Tibial artery (tissue), 4 donors: ENCODE data around the gene DENND6B.

ENCODE experiments used
- DNase-seq, 2 donors: peaks; one replicate each; pipeline ENCODE4 v3.0.0-alpha.2; 2019
- H3K27ac ChIP-seq, 2 donors: fragments of 200-600 bp; sonication (generic) in 1 of 2; 1 replicate in 1 of 2; 2 replicates in 1 of 2; pipeline ENCODE4 v1.5.1; 2018 to 2019; ENCODE audit warnings: mild to moderate bottlenecking in 1 of 2
- H3K27me3 ChIP-seq, 2 donors: fragments of 200-600 bp; sonication (generic) in 1 of 2; one replicate each; pipeline versions ENCODE4 v1.5.1 to v1.6.0; 2016 to 2019
- H3K36me3 ChIP-seq, 3 donors: fragments of 200-600 bp; sonication (generic) in 2 of 3; one replicate each; pipeline ENCODE4 v1.5.1; 2016 to 2019; ENCODE audit warnings: mild to moderate bottlenecking in 2 of 3
- H3K4me1 ChIP-seq, 4 donors: fragments of 200-600 bp; sonication (generic) in 2 of 4; 1 replicate in 3 of 4; 2 replicates in 1 of 4; pipeline ENCODE4 v1.5.1; 2016 to 2019
- H3K4me3 ChIP-seq, 2 donors: fragments of 200-600 bp; sonication (generic) in 1 of 2; 1 replicate in 1 of 2; 2 replicates in 1 of 2; pipeline ENCODE4 v1.5.1; 2018 to 2019; ENCODE audit warnings: mild to moderate bottlenecking in 2 of 2
- H3K9me3 ChIP-seq, 3 donors: fragments of 200-600 bp; sonication (generic) in 1 of 3; one replicate each; pipeline ENCODE4 v1.5.1; 2016 to 2019
- CTCF ChIP-seq, 2 experiments: fragments of 200-600 bp in 1 of 2; fragments of 450-650 bp in 1 of 2; IDR thresholded peaks; one replicate each; pipeline ENCODE4 v1.5.1; 2017 to 2019; ENCODE audit warnings: antibody characterized with exemption in 2 of 2, mild to moderate bottlenecking in 1 of 2, moderate library complexity in 1 of 2
- intact Hi-C: fragments of 100-400 bp; cut with DNase I; formaldehyde crosslinking; loops from one replicate; pipeline ENCODE4 v1.15.0; 2023; ENCODE audit warnings: low total_unique reads

Gene DENND6B

GRCh38 chr22:50305923-50306566 is 20.8 kb downstream of the DENND6B start:
- no peak for TF ChIP-seq CTCF (IDR thresholded peaks at IDR 0.05)
- H3K36me3 ChIP-seq = peaks cover 0 to 5% (median 0%) of the 10 kb centered on the region in 3 donors

GRCh38 chr22:50305393-50305922 is 21.4 kb downstream of the DENND6B start:
- H3K4me3 ChIP-seq = peak overlapping the region; percentile 72 to 86
- peak overlapping the region; percentile 92 to 95 for H3K27ac ChIP-seq
- TF ChIP-seq CTCF (IDR thresholded peaks at IDR 0.05) = no peak
- H3K27me3 ChIP-seq = no peaks in the 10 kb centered on the region
- H3K36me3 ChIP-seq = peaks cover 0 to 5% (median 0%) of the 10 kb centered on the region in 3 donors
- DNase-seq = no peak
- intact Hi-C loops = loop anchor here (10.0 kb wide), 1 partner anchor 341 kb away; the partner anchor contains the start of gene PIM3
- H3K9me3 ChIP-seq = no peaks in the 10 kb centered on the region
- peaks cover 25 to 77% (median 75%) of the 10 kb centered on the region in 4 donors for H3K4me1 ChIP-seq

More at GRCh38 chr22:50305923-50306566, 20.8 kb downstream of the DENND6B start:
- Histone ChIP-seq H3K4me1 (peaks cover 25 to 71% (median 69%) of the 10 kb centered on the region in 4 donors), H3K9me3 (no peaks in the 10 kb centered on the region), H3K4me3 (peak overlapping the region; percentile 72 to 86), H3K27me3 (no peaks in the 10 kb centered on the region), H3K27ac (peak overlapping the region; percentile 92 to 95)
- intact Hi-C loops = loop anchor here (2.0 to 10.0 kb wide), 2 partner anchors 13 to 341 kb away; partner anchors contain the start of gene PIM3
- peak; percentile 86 to 96 for DNase-seq

GRCh38 chr22:50304528-50305392 is 22.1 kb downstream of the DENND6B start:
- TF ChIP-seq CTCF (IDR thresholded peaks at IDR 0.05) = no peak
- Histone ChIP-seq H3K4me1 (peaks cover 25 to 82% (median 81%) of the 10 kb centered on the region in 4 donors), H3K27ac (peak overlapping the region; percentile 92 to 95), H3K36me3 (peaks cover 0 to 5% (median 0%) of the 10 kb centered on the region in 3 donors), H3K27me3 (no peaks in the 10 kb centered on the region), H3K9me3 (no peaks in the 10 kb centered on the region), H3K4me3 (peak overlapping the region; percentile 72 to 86)
- peak; percentile 67 to 92 for DNase-seq
- intact Hi-C loops = loop anchor here (10.0 kb wide), 1 partner anchor 340 kb away; the partner anchor contains the start of gene PIM3

GRCh38 chr22:50303848-50304527 is 22.8 kb downstream of the DENND6B start:
- H3K36me3 ChIP-seq = peaks cover 0 to 5% (median 0%) of the 10 kb centered on the region in 3 donors
- peak; percentile 70 to 84 for DNase-seq
- H3K9me3 ChIP-seq = no peaks in the 10 kb centered on the region
- intact Hi-C loops = loop anchor here (10.0 kb wide), 1 partner anchor 339 kb away; the partner anchor contains the start of gene PIM3
- H3K4me1 ChIP-seq = peaks cover 25 to 82% (median 81%) of the 10 kb centered on the region in 4 donors
- no peak for TF ChIP-seq CTCF (IDR thresholded peaks at IDR 0.05)
- peak overlapping the region; percentile 72 to 86 for H3K4me3 ChIP-seq
- no peaks in the 10 kb centered on the region for H3K27me3 ChIP-seq
- peak overlapping the region; percentile 92 to 95 for H3K27ac ChIP-seq

GRCh38 chr22:50303515-50303847 is 23.3 kb downstream of the DENND6B start:
- Histone ChIP-seq H3K36me3 (peaks cover 0 to 5% (median 0%) of the 10 kb centered on the region in 3 donors), H3K27ac (peak overlapping the region; percentile 92 to 95), H3K4me3 (peak overlapping the region in 1 of 2 donors; percentile 72), H3K4me1 (peaks cover 25 to 82% (median 81%) of the 10 kb centered on the region in 4 donors), H3K27me3 (no peaks in the 10 kb centered on the region), H3K9me3 (no peaks in the 10 kb centered on the region)
- no peak for DNase-seq
- TF ChIP-seq CTCF (IDR thresholded peaks at IDR 0.05) = no peak
- intact Hi-C loops = loop anchor here (10.0 kb wide), 1 partner anchor 339 kb away; the partner anchor contains the start of gene PIM3
